GM12801 (cell line): ENCODE data around the gene ZNF606.

Experiments used
- TF ChIP-seq, protein P1 (sequence below): IDR thresholded peaks from one replicate; pipeline ENCODE4 v1.5.1; 2011; ENCODE audit warnings: control low read depth; ENCODE audit not compliant: insufficient read length; ENCODE audit errors: extremely low read depth

ZNF606 gene

DNA sequence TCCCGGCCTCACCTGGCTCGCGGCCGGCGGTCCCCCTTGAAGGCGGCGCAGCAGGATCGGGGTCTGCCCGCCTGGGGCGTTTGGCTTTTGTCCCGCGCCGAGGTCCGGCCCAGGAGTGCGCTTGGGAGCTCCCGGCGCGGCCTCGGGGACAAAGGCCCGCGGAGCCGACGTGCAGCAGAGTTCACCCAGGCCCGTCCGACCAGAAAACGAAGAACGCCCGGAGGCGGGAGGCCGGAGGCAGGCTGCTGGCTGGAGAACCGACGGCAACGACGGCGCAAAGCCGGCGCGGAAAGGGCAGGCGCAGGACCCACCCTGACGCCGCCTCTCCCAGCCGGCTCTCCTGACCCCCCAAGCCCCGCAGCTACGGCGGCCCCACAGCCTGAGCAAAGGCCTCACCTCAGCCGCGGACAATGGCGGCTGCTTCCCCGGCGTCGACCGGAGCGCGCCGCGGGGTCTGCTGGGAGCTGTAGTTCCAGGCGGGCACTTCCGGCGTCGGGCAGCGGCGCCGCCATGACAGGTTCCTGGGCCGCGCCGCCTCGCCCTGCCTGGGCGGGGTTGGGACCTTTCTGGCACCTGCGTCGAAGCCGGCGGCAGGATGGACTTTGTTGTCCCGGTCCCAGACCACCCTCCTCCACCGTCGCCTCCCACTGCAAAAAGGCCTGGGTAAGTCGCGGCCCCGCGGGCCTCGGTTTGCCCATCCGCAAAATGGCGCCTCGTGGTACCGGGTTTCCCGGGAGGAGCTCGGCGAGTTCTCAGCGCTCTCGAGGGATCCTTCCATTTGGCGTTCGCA is at the start of gene ZNF606:
ZNF606 (minus strand) TSS at position 437 of the 790 bp plus-strand sequence. CDS start 1,501 bp downstream, outside the sequence.
- TF ChIP-seq, protein P1, sequence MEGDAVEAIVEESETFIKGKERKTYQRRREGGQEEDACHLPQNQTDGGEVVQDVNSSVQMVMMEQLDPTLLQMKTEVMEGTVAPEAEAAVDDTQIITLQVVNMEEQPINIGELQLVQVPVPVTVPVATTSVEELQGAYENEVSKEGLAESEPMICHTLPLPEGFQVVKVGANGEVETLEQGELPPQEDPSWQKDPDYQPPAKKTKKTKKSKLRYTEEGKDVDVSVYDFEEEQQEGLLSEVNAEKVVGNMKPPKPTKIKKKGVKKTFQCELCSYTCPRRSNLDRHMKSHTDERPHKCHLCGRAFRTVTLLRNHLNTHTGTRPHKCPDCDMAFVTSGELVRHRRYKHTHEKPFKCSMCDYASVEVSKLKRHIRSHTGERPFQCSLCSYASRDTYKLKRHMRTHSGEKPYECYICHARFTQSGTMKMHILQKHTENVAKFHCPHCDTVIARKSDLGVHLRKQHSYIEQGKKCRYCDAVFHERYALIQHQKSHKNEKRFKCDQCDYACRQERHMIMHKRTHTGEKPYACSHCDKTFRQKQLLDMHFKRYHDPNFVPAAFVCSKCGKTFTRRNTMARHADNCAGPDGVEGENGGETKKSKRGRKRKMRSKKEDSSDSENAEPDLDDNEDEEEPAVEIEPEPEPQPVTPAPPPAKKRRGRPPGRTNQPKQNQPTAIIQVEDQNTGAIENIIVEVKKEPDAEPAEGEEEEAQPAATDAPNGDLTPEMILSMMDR, result no peak

DNA sequence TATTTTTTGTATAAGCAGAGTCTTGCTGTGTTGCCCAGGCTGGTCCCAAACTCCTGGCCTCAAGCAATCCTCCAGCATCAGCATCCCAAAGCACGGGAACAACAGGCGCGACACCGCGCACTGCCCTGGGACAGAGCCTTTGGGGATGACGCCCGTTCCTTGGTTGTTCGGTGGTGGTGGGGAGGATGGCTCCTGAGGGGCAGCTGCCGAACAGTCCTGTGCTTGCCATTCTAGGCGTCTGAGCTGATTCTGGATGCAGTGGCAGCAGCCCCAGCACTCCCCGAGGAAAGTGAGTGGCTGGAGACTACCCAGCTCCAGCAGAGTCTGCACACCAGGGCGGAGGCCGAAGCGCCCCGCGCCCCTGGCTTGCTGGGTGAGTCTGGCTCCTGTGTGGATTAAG is 49.6 kb upstream of the ZNF606 start:
- TF ChIP-seq, protein P1, result no peak

DNA sequence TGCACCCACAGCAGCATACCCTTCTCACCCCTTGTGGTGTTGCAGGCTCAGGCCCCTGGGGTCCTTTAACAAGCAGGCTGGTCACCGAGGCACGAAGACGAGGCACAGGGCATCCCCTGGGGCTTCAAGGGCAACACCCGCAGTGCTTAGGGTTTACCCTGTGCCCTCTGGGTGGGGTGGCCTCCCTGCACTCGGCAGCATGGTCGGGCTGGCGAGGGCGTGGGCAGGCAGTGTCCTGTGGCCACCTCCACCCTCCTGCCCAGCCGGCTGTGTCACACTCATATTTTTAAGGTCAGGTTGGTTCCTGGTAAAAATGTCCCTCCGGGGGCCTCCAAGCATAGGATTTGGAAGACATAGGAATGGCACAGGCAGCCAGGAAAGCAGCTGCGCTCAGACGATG is 45.1 kb upstream of the ZNF606 start:
- TF ChIP-seq, protein P1, result no peak

DNA sequence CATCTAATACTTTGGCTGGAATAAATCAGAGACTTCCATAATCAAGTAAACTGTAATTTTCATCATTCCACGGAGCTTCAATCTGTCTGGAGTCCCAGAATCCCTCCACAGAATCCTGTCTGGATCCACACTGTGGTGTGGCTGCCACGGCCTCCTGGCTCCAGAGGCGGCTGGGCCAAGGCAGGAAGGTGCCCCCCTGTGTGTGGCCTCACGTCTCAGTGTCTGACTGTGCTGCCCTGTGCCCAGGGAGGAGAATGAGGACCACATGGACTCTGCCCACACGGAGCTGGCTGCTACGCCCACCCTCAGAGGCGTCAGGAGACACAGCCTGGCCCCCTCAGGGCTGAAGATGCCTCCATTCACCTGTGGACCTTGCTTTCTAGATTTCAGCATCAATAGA is 44.2 kb upstream of the ZNF606 start:
- TF ChIP-seq, protein P1, result no peak

DNA sequence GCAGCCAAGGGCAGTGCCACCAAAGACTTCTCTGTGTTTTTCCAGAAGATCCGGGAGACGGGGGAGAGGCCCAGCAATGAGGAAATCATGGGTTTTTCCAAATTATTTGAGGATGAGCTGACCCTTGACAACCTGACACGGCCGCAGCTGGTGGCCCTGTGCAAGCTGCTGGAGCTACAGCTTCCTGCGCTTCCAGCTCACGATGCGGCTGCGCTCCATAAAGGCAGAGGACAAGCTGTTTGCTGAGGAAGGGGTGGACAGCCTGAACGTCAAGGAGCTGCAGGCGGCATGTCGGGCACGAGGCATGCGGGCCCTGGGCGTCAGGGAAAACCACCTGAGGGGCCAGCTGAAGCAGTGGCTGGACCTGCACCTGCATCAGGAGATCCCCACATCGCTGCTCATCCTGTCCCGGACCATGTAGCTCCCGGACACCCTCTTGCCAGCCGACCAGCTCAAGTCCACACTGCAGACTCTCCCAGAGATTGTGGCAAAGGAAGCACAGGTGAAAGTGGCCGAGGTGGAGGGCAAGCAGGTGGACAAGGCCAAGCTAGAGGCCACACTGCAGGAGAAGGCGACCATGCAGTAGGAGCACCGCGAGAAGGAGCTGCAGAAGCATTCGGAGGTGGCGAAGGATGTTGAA is 42.9 kb upstream of the ZNF606 start:
- TF ChIP-seq, protein P1, result no peak

DNA sequence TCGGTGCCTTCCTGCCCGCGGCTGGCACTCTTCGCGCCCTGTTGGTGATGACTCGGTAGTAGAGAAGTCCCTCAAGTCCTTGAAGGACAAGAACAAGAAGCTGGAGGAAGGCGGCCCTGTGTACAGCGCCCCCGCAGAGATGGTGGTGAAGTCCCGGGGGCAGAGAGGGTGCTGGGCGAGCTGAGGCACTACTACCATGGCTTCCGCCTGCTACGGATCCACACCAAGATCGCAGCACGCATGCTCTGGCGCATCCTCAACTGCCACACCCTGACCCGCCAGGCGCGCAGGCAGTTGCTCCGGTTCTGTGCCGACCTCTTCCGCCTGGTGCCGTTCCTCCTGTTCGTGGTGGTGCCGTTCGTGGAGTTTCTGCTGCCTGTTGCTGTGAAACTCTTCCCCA is 42.3 kb upstream of the ZNF606 start:
- TF ChIP-seq, protein P1, result no peak

DNA sequence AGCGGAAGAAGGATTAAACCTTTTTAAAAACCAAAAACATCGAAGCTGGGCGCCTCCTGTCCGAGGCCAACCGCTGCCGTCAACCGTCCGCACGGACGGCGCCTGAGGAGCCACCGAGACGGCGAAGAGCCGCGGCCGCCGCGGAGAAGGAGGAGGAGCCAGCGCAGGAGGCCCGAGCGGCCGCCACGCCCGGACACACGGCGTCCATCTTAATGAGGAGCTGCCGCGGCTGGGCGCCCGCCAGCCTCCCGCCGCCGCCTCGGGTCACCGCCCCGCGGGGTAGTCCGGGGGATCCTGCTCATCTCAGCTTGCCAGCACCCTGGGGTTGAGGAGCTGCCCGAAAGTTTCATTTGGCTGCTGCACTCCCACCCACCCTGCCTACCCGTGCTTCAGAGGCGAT is 41.8 kb upstream of the ZNF606 start:
- TF ChIP-seq, protein P1, result no peak
